Kidney glomerular epithelial cell (primary cell): ENCODE data around the gene CNOT3.
A peak's percentile ranks its signal among the peaks of the same experiment; 100 is the strongest.
"Not testable (repeated sequence)": the region's sequence is repeated elsewhere in the genome, so short reads cannot be mapped to it uniquely, and the experiment has no call there.

Experiments used
- DNase-seq: peaks from one replicate; lab custom pipeline; 2025; lab: John Stamatoyannopoulos, UW

The CNOT3 gene

DNA sequence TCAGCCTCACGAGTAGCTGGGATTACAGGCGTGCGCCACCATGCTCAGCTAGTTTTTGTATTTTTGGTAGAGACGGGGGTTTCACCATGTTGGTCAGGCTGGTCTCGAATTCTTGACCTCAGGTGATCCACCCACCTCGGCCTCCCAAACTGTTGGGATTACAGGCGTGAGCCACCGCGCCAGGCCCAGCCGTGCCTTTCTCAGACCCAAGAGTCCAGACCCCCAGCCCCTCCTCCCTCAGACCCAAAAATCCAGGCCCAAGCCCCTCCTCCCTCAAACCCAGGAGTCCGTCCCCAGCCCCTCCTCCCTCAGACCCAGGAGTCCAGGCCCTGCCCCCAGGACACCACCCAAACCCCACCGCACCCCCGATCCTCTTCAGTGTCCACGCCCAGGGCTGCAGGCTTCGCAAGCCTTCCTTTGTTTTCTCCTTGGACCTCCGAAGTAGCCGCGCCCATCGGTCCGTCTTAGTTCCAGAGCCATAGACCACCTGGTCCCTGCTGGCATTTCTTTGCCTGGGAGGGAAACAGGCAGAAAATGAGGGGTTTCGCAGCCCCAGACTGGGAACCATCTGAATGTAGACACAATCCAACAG is 31.7 kb downstream of the CNOT3 start:
- no peak for DNase-seq

DNA sequence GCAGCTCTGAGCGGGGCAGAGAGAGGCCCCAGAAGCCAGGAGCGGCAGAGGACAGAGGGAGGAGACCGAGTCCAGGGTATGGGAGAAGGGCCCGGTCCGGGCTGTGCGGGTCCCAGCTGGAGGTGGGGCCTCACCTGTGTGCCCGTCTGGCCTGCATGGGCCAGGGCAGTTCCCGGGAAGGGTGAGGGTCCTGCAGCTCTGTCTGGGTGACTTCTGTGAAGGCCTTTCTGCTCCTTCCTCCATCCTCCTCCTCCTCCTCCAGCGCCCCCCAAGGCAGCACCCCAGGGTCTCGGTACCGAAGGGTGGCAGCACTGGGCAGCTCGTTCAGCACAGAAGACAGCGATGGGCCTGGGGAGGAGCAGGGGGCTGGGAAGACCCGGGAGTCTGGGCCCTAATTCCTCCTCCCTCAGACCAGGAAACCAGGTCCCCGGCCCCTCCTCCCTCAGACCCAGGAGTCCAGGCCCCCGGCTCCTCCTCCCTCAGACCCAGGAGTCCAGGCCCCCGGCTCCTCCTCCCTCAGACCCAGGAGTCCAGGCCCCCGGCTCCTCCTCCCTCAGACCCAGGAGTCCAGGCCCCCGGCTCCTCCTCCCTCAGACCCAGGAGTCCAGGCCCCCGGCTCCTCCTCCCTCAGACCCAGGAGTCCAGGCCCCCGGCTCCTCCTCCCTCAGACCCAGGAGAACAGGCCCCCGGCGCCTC is 34.3 kb downstream of the CNOT3 start:
- DNase-seq: not testable (repeated sequence)

DNA sequence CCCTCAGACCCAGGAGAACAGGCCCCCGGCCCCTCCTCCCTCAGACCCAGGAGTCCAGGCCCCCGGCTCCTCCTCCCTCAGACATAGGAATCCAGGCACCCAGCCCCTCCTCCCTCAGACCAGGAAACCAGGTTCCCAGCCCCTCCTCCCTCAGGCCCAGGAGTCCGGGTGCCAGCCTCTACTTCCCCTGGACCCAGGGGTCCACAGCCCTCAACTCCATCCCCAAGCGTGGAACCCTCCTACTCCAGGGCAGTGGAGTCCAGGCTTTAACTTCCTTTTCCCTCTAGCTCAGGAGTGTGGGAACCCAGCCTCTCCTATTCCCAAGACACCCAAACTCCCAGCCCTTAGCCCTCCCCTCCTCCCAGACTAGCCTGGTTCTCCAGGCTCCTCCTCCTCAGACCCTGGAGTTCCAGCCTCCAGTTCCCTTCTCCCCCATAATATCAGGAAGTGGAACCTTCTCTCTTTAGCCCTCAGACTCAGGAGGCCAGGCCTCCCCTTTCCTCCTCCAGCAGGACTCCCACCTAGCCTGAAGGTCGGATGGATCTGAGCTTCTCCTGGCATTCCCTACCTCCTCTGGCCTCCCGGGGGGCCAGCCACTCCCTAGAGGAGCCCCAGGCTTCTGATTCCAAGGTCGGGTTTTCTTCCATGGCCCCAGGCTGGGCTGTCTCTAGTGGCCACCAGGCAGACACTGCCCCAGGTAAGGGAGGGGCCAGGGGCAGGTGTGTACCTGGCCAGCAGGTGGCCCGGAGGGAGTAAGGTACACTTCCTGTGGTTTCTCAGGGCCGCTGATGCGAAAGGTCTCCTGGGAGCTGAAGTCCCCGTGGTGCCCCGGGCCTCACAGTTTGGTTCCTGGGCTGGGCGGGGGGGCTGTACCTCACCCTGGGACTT is 35.2 kb downstream of the CNOT3 start, which contains the start of gene TMC4:
Gene TMC4, minus strand, starts transcription at position 690 of the 888 bp plus-strand sequence. Its CDS starts 43 bp downstream, at position 647.
- DNase-seq: no peak

DNA sequence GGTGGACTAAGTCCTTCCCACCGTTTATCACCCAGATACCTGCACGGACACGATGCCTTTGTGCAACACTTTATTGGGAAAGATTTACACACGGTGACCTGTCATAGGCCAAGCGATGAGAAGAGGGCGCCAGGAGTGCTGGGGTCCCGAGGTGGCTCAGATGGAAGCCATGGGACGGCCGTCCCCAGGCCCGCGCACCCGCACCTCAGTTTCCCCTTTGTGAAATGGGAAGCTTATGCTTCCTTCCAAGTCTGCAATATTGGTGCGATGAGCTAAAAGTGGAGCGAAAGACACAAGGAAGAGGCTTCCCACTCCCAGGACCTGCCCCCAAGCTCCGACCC is 35.8 kb downstream of the CNOT3 start:
- no peak for DNase-seq

DNA sequence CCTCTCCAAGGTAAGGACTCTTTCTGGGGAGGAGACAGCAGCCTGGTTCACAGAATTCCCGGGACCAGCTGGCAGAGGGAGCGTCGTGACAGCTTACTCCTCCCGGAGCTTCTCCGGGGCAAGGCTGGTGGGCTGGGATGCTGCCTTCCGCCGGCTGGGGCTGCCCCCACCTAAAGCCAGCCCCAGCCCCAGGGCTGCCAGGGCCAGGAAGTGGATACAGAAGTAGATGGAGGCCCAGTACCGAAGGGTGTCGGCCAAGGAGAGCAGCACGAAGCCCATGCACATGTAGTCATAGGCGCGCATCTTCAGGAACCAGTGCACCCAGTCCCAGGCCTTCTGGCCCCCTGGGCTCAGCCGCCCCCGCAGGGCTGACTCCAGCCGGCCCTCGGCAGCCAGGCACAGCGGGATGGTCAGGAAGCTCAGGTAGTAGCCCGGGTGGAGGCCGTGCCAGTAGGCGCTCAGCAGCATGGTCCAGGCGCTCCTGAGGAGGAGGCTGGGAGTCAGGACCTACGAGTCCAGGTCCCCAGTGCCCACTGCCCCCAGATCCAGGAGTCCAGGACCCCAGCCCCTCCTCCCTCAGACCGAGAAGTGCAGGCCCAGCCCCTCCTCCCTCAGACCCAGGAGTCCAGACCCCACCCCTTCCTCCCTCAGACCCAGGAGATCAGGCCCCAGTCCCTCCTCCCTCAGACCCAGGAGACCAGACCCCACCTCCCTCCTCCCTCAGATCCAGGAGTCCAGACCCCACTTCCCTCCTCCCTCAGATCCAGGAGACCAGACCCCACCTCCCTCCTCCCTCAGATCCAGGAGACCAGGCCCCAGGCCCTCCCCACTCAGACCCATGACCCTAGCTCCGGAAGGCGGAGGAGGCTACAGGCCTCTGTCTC is 36.6 kb downstream of the CNOT3 start:
- no peak for DNase-seq

DNA sequence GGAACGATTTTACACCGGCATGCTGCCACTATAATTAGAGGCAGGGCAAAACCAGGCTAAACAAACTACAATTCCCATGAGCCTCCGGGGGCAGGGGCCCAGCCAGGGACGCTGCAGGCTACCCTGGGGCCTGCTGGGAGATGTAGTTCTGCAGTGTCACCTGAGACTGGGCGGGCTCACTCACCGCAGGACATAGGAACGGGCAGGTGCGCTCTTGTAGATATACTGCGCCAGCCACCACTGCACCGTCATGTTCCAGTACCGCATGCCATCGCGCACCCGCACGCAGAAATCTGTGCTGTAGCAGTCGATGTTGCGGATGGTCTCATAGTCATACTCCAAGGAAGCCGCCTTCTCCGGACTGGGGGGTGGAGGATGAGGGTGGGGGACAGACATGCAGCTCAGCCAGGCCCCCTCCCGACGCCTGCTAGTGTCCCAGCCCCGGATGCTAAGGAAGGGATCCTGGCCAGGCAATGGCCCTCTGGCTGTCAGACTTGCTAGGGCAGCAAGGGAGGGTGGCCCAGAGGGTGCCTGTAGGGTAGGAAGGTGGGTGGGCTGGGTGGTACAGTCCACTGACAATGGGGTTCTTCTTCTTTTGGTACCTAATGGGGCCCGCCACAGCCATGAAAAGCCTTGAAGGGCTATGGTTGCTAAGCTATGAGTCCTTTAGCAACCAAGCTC is 41.2 kb downstream of the CNOT3 start:
- DNase-seq: no peak

DNA sequence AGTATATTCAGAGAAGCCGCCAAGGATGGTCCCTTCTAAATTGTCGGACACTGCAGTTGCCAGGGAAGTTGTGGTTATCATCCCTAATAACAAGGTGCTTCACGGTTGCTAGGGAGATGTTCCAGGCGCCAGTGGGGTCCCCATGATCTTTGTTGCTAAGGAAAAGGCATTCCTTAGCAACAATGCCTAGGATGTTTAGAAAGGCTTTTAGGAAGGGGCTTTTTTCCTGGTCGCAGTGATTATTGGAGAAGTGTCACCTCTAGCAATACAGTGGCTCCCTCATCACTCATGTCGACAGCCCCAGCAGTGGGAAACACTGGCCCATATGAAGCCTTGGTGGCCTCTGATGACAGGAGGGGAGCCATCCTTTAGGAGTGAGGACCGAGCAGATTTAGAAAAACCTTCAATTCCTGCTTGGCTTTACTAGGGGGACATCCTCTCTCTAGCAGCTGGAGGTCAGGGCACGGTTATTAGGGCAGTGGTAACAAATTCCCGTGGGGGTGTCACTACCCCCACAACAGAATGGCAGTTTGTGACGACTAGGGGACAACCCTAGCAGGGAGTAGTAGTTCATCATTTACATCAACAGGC is 41.8 kb downstream of the CNOT3 start:
- no peak for DNase-seq

DNA sequence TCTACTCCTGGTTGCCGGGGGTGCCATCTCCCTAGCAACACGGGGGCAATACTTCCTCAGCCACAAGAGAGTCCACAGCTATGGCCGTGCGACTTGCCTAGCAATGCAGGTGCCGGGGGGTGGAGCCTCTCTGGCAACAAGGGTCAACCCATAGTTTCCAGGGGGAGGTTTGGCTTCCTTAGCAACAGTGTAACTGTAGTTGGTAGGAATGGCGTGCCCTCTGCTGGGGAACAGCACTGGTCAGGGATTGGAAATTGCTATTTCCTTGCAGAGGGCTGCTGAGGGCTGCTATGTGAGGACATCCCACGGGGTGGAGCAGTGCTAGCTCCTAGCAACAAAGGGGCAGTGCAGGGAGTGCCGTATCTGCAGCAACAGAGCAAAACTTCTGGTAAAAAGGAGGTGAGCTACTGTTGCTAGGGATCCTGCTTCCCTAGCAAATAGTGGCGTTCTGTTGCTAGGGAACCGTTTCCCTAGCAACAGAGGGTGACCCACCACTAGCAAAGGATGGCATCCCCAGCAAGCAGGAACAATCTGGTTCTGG is 42.4 kb downstream of the CNOT3 start:
- DNase-seq: no peak

DNA sequence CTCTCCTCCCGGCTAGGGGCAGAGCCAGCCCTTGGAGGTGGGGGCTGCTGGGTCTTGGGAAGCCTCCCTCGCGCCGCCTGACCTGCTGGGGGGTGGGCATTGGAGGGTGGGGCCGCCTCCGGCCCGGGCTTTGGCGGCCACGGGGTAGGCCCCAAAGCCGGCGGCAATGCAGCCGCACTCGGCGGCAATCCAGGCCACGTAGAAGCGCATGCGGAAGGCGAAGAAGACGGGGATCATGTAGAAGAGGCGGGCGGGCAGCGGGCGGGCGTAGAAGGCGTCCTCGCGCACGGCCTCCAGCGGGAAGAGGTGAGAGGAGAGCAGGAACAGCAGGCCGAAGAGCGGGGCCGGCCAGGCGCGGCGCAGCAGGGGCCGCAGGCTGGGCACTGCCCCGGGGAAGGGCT is 43.1 kb downstream of the CNOT3 start:
- DNase-seq: no peak

DNA sequence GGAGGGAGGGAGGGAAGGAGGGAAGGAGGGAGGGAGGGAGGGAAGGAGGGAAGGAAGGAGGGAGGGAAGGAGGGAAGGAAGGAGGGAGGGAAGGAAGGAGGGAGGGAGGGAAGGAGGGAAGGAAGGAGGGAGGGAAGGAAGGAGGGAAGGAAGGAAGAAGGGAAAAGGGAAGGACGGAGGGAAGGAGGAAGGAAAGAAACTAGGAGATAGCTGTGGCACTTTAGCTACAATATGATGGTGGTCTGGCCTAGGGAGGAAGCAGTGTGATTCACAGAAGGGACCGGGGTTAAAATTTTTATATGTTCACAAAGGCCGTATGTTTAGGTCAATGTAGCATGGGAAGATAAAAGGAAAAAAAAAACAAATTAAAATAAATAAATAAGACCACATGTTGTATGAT is 44.3 kb downstream of the CNOT3 start:
- not testable (repeated sequence) for DNase-seq

DNA sequence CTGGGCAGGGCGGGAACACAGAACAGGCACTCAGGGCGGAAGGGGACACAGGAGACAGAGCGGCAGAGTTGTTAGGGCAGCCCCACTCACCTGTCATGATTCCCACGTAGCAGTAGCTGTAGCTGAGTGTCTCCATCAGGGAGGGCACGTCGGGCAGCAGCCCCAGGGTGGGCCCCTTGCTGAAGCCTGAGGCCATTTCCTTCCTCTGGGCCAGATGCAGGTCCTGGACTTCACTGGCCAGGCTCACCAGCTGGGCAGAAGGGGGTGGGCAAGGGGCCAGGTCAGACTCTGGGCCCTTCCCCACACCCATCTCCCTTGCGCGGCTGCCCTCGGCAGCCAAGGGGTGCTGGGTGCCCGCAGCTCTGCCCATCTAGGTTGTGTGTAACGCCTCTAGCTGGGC is 45.9 kb downstream of the CNOT3 start:
- no peak for DNase-seq

DNA sequence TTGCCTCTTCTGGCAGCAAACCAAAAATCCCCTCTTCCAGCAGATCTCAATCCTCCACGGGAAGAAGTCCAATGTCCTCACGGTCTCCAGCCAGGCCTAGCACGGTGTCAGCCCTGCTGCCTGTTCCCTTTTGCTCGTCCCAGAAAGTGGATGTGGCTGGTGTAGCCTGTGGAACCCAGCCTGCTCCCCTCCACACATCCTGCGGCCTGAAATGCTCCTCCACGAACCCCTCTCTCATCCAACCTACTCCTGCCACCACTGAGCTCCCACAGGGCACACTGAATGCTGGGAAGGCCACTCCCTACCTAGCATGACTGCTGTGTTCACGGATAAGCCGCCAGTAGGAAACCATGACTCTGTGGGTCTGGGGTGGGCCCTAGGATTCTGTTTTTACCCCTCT is 48.8 kb downstream of the CNOT3 start:
- no peak for DNase-seq

DNA sequence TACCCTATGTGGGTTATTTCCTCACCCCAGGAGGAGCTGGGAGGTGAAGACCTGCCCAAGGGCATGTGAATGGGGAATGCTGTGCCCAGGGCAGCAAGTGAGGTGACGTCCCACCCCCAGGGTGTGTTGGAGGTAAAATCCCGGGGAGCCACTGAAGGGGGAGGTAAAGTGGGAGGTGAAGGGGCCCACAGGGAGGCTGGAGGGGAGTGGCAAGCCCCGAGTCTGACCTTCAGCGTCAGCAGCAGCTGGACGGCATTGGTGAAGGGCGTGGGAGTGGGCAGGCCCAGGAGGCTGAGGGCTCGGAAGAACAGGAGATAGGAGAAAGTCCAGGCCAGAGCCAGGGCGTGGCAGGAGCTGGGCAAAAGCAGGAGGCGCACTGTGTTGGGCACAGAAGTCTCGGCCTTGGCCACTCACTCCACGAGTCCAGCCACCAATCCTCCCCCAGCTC is 49.4 kb downstream of the CNOT3 start:
- DNase-seq: no peak

DNA sequence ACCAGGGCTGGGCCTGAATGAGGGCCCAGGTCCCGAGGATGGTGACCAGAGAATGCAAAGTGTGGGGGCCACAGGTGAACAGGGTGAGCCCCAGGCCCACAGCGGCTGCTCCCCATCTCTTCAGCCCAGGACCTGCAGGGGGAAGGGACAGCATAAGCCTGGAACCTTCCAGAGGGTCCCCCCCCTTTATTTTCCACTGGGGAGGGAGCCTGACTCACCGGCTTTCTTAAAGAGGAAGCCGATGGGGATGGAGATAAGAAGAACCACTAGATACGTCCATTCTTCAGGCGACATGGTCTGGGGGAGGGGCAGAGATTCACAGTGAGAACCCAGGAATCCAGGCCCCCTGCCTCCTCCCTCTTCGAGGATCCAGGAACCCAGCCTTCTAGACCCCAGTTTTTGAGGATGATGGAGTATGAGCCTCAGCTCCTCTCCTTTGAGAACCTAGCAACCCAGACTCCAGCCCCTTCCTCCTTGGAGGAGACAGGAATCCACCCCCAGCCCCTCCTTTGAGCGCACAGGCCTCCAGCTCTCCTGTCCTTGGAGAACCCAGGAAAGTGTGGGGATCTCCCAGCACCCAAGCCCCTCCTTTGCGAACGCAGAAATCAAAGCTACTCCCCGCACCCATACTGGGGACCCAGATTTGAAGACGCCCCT is 50.8 kb downstream of the CNOT3 start:
- DNase-seq: no peak

DNA sequence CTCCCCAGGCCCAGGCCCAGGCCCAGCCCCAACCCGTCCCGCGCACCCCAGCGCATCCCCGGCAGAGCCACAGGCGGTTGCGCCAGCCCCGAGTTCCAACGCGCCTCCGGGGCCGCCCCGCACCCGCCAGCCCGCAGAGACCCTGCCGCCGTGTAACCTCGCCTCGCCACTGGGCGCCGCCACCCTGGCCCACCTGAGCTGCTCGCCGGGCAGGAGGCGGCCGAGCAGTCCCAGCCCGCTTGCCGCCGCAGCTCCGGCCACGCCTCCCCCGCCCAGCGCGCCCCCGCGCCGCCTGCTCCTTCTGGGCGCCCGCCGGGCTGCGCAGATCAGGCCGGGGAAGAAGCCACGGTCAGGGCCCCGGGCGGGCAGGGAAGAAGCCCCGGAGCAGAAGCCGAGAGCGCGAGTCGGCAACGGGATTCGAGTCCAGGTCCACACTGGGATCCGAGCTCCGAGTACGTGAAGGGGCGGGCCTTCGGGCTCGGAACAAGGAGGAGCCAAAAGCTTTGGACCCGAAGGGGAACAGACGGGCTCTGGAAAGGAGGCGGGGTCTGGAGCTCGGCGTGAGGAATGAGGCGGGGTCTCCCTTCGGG is 51.7 kb downstream of the CNOT3 start, which contains the start of gene MBOAT7:
Gene MBOAT7, minus strand, starts transcription at position 436 of the 590 bp plus-strand sequence. CDS start 1,072 bp downstream, outside the sequence.
- peak; percentile 69 for DNase-seq

DNA sequence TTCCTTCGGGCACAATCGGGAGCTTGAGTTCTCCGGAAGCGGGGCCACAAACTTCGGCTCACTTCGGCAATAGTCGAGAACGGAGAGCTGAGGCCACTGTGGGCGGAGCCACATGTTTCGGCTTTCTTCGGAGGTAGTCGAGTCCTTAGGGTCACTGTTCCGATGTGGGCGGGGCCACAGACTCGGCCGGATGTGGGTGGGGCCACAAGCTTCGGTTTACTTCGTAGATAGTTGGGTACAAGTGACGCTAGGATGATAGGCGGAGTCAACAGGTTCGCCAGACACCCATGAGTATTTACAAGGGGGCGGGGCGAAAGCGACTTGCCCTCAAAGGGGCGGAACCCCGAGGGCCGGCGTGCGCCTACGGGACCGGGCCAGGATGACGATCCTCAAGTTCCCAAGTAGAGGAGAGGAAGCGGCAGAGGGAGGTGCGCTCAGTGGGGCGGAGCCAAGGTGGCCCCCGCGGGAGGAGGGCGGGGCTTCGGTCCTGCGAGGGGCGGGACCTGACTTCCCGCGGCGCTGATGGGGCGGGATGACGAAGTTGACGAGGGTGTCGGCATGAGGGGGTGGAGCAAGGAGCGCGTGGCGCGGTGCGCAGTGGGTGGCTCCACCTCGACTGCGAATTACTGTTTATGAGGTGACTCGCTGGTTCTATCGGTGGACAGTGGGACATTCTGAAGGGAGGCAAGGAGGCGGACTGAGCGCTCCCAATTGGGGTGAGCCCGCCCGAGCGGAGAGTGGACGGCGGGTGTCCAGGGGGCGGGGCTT is 52.4 kb downstream of the CNOT3 start:
- peak; percentile 100 for DNase-seq

DNA sequence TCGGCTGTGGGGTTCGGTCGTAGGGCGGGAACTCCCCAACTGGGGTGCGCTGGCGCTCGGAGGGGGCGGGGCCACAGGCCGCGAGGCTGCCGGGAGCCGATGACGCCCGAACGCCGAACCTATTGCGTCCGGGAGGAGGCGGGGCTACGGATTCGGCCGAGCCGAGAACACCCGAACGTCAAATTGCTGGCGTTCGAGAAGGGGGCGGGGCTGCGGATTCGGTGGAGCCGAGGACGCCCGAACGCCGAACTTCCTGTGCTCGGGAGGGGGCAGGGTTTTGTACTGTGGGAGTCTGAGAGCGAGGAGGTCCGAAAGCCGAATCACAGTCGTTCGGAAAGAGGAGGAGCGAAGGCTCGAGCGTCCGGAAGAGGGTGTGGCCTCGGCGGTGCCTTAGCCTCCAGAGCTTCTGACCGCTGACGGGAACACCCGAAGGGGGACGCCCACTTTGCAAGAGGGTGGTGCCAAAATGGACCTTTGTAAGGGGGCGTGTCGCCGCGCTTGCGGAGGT is 53.0 kb downstream of the CNOT3 start:
- peak; percentile 100 for DNase-seq

DNA sequence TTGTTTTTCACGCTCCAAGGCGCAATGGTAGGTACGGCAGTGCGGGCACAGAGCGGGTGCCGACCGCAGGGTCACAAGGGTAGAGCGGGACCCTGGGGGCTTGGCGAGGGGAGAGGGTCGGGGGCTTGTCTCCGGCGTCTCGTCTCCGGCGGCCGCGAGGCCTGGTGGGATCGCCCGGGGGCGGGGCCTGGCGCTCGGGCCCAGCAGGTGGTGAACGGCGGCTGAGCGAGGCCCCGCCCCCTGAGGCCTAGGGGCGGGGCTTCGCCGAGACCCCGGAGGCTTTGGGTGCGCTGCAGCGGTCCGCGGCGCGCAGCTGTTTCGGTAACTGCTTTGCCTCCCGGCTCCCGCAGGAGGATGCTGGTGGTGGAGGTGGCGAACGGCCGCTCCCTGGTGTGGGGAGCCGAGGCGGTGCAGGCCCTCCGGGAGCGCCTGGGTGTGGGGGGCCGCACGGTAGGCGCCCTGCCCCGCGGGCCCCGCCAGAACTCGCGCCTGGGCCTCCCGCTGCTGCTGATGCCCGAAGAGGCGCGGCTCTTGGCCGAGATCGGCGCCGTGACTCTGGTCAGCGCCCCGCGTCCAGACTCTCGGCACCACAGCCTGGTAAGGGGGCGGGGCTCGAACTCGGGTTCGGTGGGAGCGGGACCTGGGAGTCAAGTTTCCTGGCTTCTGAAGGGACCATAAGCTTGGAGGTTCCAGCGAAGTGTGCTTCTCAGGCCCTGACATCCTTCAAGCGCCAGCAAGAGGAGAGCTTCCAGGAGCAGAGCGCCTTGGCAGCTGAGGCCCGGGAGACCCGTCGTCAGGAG is 53.6 kb downstream of the CNOT3 start, which contains the start of gene TSEN34:
Gene TSEN34, plus strand, starts transcription at position 298 of the 800 bp plus-strand sequence. Its CDS starts 57 bp downstream, at position 355.
- DNase-seq: peak; percentile 79
